WTC11 (cell line): ENCODE data around the gene COL5A1. TPM values are rescaled to one million over a fixed set of nuclear protein-coding genes. Genes with fewer than 3 reads are reported as not detected.

ENCODE experiments used
- ATAC-seq: fragments of 200-7000 bp; cut with Tn5 transposase; 2 replicates; pipeline ENCODE4 v1.10.0; 2021; ENCODE audit warnings: mild to moderate bottlenecking, moderate library complexity
- CTCF ChIA-PET: fragments of 300-600 bp; sonication (Branson Sonifier 250); formaldehyde crosslinking; loops from one replicate; lab custom pipeline; 2021; ENCODE audit warnings: antibody characterized with exemption; lab: Charles Lee
- POLR2A ChIA-PET: fragments of 350-600 bp; sonication (Branson Sonifier 250); formaldehyde crosslinking; loops from one replicate; lab custom pipeline; 2021; ENCODE audit warnings: antibody characterized with exemption; lab: Charles Lee
- DNase-seq: peaks from one replicate; pipeline ENCODE4 v3.0.0; 2021; ENCODE audit warnings: low spot score
- H3K27ac Mint-ChIP-seq: 2 replicates; pipeline ENCODE4 v1.8.0; 2021; ENCODE audit warnings: mixed read lengths
- H3K27me3 Mint-ChIP-seq: 2 replicates; pipeline ENCODE4 v1.8.0; 2021; ENCODE audit warnings: low read depth, mild to moderate bottlenecking, moderate library complexity, mixed read lengths
- H3K36me3 Mint-ChIP-seq: 2 replicates; pipeline ENCODE4 v1.8.0; 2021; ENCODE audit warnings: mixed read lengths
- H3K4me1 Mint-ChIP-seq: 2 replicates; pipeline ENCODE4 v1.8.0; 2022; ENCODE audit warnings: mixed read lengths
- H3K4me3 Mint-ChIP-seq: 2 replicates; pipeline ENCODE4 v1.8.0; 2021; ENCODE audit warnings: mild to moderate bottlenecking, moderate library complexity, mixed read lengths
- H3K9me3 Mint-ChIP-seq: 2 replicates; pipeline ENCODE4 v1.8.0; 2021; ENCODE audit warnings: mixed read lengths
- ATF1 ChIP-seq: sonication (generic); formaldehyde crosslinking; IDR thresholded peaks from 2 replicates; pipeline ENCODE4 v1.8.1; 2023; ENCODE audit warnings: mild to moderate bottlenecking, moderate library complexity, missing genetic modification reagents
- CBFB ChIP-seq: sonication (generic); formaldehyde crosslinking; IDR thresholded peaks from 2 replicates; pipeline ENCODE4 v1.8.1; 2022; ENCODE audit warnings: mild to moderate bottlenecking, low read depth, missing genetic modification reagents
- CDX4 ChIP-seq: fragments of 250-450 bp; sonication (Bioruptor Pico); IDR thresholded peaks from 2 replicates; pipeline ENCODE4 v1.9.0; 2021; ENCODE audit warnings: moderate library complexity, mild to moderate bottlenecking, inconsistent platforms, borderline replicate concordance
- ETV6 ChIP-seq: sonication (generic); formaldehyde crosslinking; IDR thresholded peaks from 2 replicates; pipeline ENCODE4 v1.8.1; 2022; ENCODE audit warnings: mild to moderate bottlenecking, missing genetic modification reagents
- FOXJ3 ChIP-seq: sonication (generic); formaldehyde crosslinking; IDR thresholded peaks from 2 replicates; pipeline ENCODE4 v1.9.0; 2021; ENCODE audit warnings: missing genetic modification reagents, mild to moderate bottlenecking, borderline replicate concordance
- GABPB1 ChIP-seq: sonication (generic); formaldehyde crosslinking; IDR thresholded peaks from 2 replicates; pipeline ENCODE4 v1.8.1; 2023; ENCODE audit warnings: mild to moderate bottlenecking, missing genetic modification reagents
- HMGA2 ChIP-seq: fragments of 250-450 bp; sonication (Bioruptor Pico); IDR thresholded peaks from 2 replicates; pipeline ENCODE4 v1.4.0; 2021; ENCODE audit warnings: mild to moderate bottlenecking, moderate library complexity
- STAT6 ChIP-seq: sonication (generic); formaldehyde crosslinking; conservative IDR thresholded peaks from 2 replicates; pipeline ENCODE4 v1.8.1; 2023; ENCODE audit warnings: mild to moderate bottlenecking, low read depth, missing genetic modification reagents, moderate library complexity
- TCF7 ChIP-seq: sonication (generic); formaldehyde crosslinking; IDR thresholded peaks from 2 replicates; pipeline ENCODE4 v1.8.0; 2022; ENCODE audit warnings: mild to moderate bottlenecking, low read depth, missing genetic modification reagents, moderate library complexity
- ZNF138 ChIP-seq: sonication (generic); formaldehyde crosslinking; conservative IDR thresholded peaks from 2 replicates; pipeline ENCODE4 v1.8.1; 2022; ENCODE audit warnings: mild to moderate bottlenecking, moderate library complexity, missing genetic modification reagents
- ZNF281 ChIP-seq: sonication (generic); formaldehyde crosslinking; IDR thresholded peaks from 2 replicates; pipeline ENCODE4 v1.8.0; 2023; ENCODE audit warnings: mild to moderate bottlenecking, missing genetic modification reagents
- total RNA-seq: library from RNA; stranded (reverse); gene quantifications from 3 replicates; pipeline ENCODE4 v1.2.3, GENCODE V29; 2021
- TF ChIP-seq, protein P1 (sequence below): sonication (generic); formaldehyde crosslinking; IDR thresholded peaks from 2 replicates; pipeline ENCODE4 v1.8.0; 2022; ENCODE audit warnings: missing genetic modification reagents
- TF ChIP-seq, protein P2 (sequence below): fragments of 250-450 bp; sonication (Bioruptor Pico); IDR thresholded peaks from 2 replicates; pipeline ENCODE4 v2.1.2; 2022; ENCODE audit warnings: mild to moderate bottlenecking, moderate library complexity

The COL5A1 gene
- total RNA-seq, 1 experiment from 2014 or later: 13.5 TPM

DNA sequence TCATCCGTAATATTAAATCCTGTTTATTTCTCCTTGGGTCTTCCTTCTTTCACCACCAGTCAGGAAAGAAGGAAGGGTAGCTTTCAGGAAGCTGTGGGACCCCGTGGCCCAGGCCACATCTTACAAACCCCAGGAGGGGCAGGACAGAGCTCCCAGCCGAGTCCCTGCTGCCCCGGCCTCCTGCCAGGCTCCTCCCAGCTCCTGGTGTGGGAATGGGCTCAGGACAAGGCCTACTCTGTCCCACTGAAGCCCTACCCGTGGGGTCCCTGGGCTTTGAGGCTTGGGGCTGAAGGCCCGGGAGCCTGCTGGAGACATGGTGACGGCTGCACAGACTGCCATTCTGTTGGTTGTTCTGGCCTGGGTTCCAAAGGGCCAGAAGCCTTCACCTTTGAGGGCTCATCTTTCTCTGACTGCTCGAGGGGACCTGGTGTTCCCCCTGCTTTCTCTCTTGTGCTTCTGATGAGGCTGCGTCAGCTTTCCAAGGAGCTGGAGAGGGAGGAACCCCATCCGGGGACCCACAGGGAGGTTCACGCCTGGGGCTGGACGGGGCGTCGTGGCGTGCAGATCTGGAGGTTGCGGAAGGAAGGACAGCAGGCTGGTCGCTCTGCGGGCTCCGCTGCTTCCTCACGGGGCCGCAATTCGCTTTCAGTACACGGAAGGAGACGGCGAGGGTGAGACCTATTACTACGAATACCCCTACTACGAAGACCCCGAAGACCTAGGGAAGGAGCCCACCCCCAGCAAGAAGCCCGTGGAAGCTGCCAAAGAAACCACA, 86.6 kb downstream of the COL5A1 start:
- CTCF ChIA-PET: interaction anchor here (1.2 kb wide), 1 partner anchor 11 kb away, joined by 3 read pairs; no protein-coding TSS in a partner anchor
- TF ChIP-seq, protein P1, sequence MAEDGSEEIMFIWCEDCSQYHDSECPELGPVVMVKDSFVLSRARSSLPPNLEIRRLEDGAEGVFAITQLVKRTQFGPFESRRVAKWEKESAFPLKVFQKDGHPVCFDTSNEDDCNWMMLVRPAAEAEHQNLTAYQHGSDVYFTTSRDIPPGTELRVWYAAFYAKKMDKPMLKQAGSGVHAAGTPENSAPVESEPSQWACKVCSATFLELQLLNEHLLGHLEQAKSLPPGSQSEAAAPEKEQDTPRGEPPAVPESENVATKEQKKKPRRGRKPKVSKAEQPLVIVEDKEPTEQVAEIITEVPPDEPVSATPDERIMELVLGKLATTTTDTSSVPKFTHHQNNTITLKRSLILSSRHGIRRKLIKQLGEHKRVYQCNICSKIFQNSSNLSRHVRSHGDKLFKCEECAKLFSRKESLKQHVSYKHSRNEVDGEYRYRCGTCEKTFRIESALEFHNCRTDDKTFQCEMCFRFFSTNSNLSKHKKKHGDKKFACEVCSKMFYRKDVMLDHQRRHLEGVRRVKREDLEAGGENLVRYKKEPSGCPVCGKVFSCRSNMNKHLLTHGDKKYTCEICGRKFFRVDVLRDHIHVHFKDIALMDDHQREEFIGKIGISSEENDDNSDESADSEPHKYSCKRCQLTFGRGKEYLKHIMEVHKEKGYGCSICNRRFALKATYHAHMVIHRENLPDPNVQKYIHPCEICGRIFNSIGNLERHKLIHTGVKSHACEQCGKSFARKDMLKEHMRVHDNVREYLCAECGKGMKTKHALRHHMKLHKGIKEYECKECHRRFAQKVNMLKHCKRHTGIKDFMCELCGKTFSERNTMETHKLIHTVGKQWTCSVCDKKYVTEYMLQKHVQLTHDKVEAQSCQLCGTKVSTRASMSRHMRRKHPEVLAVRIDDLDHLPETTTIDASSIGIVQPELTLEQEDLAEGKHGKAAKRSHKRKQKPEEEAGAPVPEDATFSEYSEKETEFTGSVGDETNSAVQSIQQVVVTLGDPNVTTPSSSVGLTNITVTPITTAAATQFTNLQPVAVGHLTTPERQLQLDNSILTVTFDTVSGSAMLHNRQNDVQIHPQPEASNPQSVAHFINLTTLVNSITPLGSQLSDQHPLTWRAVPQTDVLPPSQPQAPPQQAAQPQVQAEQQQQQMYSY (CRISPR knock-in tag): no peak
- TF ChIP-seq ATF1 (no peak), STAT6 (CRISPR knock-in tag) (no peak), ZNF138 (CRISPR knock-in tag) (no peak)
- DNase-seq (no peak), ATAC-seq (no peak)
- Mint-ChIP-seq H3K9me3 (peaks cover 6% of the 10 kb centered on the region), H3K36me3 (peaks cover 13% of the 10 kb centered on the region), H3K4me3 (no peak overlapping the region), H3K27me3 (no peaks in the 10 kb centered on the region), H3K4me1 (peaks cover 3% of the 10 kb centered on the region; the same call in 1 of the 2 replicates), H3K27ac (no peak overlapping the region)
- POLR2A ChIA-PET: no interaction called here

GRCh38 chr9:134728801-134729495, 87.3 kb downstream of the COL5A1 start:
- no peak overlapping the region for H3K4me3 Mint-ChIP-seq
- TF ChIP-seq ZNF281: no peak
- TF ChIP-seq TCF7: no peak
- TF ChIP-seq CBFB (CRISPR knock-in tag): no peak
- TF ChIP-seq FOXJ3 (CRISPR knock-in tag): no peak
- TF ChIP-seq GABPB1 (CRISPR knock-in tag): no peak
- no peak for TF ChIP-seq HMGA2 (CRISPR knock-in tag)
- TF ChIP-seq ETV6: no peak
- TF ChIP-seq, protein P2, sequence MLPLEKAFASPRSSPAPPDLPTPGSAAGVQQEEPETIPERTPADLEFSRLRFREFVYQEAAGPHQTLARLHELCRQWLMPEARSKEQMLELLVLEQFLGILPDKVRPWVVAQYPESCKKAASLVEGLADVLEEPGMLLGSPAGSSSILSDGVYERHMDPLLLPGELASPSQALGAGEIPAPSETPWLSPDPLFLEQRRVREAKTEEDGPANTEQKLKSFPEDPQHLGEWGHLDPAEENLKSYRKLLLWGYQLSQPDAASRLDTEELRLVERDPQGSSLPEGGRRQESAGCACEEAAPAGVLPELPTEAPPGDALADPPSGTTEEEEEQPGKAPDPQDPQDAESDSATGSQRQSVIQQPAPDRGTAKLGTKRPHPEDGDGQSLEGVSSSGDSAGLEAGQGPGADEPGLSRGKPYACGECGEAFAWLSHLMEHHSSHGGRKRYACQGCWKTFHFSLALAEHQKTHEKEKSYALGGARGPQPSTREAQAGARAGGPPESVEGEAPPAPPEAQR (CRISPR knock-in tag): no peak
- TF ChIP-seq CDX4: no peak
- TF ChIP-seq, all 79 proteins: peak for 0
- ATAC-seq (no peak), DNase-seq (no peak)
- no peak overlapping the region for H3K27ac Mint-ChIP-seq
- ChIA-PET CTCF (no interaction called here), POLR2A (no interaction called here)
- peaks cover 13% of the 10 kb centered on the region for H3K36me3 Mint-ChIP-seq
- peaks cover 6% of the 10 kb centered on the region for H3K9me3 Mint-ChIP-seq
- no peaks in the 10 kb centered on the region for H3K27me3 Mint-ChIP-seq
- peaks cover 3% of the 10 kb centered on the region; the same call in 1 of the 2 replicates for H3K4me1 Mint-ChIP-seq
